22Rv1 (cell line): Measurements from ENCODE around the gene CMTM5.

Experiments used
- H3K27ac ChIP-seq: fragments of 450-650 bp; 2 replicates; pipeline ENCODE4 v1.5.1; 2017
- CTCF ChIP-seq: fragments of 450-650 bp; IDR thresholded peaks from 2 replicates; pipeline ENCODE4 v1.5.1; 2017; ENCODE audit warnings: mild to moderate bottlenecking
- ZFX ChIP-seq: fragments of 450-650 bp; IDR thresholded peaks from 2 replicates; pipeline ENCODE4 v1.6.1; 2017; ENCODE audit warnings: antibody characterized with exemption, borderline replicate concordance

Gene CMTM5

GRCh38 chr14:23407516-23408306 is 30.9 kb downstream of the CMTM5 start, which contains the start of gene MYH6:
Gene MYH6 (minus strand): TSS chr14:23408273. CDS start chr14:23407223, 1,050 bp downstream.
- H3K27ac ChIP-seq: no peak within 1 kb of the TSS
- TF ChIP-seq ZFX (no peak), CTCF (no peak)

GRCh38 chr14:23408307-23408630 is 31.4 kb downstream of the CMTM5 start:
- TF ChIP-seq ZFX (no peak), CTCF (no peak)
- H3K27ac ChIP-seq: no peak overlapping the region

- TF ChIP-seq ZFX (no peak), CTCF (no peak)
These were observed 32.6 kb downstream of the CMTM5 start for GRCh38 chr14:23409475-23409874.

GRCh38 chr14:23409966-23410635 is 33.3 kb downstream of the CMTM5 start:
- TF ChIP-seq CTCF: no peak
- no peak for TF ChIP-seq ZFX
- no peak overlapping the region for H3K27ac ChIP-seq

More at GRCh38 chr14:23409475-23409874, 32.6 kb downstream of the CMTM5 start:
- H3K27ac ChIP-seq: no peak overlapping the region

GRCh38 chr14:23411563-23412525 is 35.0 kb downstream of the CMTM5 start:
- H3K27ac ChIP-seq: no peak overlapping the region
- TF ChIP-seq ZFX (no peak), CTCF (no peak)

- no peak overlapping the region for H3K27ac ChIP-seq
- TF ChIP-seq ZFX (no peak), CTCF (no peak)
These were observed 36.8 kb downstream of the CMTM5 start for GRCh38 chr14:23413681-23414080.
